NCI-H2029 treated with DMSO at 0.1 percent for 48 hours (cell line): Measurements from ENCODE around the gene STX1B.
A peak's percentile ranks its signal among the peaks of the same experiment; 100 is the strongest.

Experiments
- DNase-seq: peaks from one replicate; lab custom pipeline; 2025; lab: John Stamatoyannopoulos, UW

STX1B gene

DNA sequence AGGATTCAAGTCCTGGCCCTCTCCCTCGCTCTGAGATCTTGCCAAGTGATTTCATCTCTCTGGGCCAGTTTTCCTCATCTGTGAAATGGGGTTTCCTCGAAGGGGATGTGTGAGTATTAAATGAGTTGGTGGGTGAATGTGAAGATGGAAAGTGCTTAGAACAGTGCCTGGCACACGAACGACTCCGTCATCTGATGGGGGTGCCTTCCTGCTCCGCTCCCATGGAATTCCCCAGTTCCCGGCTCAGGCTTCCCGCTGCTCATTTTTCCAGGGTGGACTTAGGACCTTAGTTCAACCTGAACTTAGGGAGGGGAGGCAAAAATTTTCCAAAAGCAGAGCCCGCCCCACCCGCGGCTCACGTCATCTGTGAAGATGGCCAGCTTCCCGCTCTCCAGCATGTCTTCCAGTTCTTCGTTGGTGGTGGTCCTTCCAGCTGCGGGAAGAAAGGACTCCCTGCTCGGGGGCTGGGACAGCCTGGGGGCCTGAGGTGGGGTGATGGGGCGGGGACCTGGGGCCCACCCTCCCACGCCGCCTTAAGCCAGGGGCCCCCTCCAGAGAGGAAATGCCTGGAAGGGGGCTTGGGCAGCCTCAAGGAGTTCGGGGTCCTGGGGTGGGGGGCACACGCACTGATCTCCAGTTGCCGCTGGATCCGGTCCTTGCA is 14.0 kb downstream of the STX1B start:
- DNase-seq = no peak

DNA sequence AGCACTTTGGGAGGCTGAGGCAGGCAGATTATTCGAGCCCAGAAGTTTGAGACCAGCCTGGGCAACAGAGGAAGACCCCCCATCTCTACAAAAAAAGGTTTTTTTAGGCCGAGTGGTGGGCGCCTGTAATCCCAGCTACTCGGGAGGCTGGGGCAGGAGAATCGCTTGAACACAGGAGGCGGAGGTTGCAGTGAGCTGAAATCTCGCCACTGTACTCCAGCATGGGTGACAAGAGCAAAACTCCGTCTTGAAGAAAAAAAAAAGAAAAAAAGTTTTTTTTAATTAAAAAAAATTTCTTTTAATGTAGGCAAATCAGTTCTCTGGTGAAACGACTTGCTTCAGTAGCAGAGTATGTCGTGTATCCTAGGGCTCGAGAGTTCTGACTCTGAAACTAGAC is 14.5 kb downstream of the STX1B start:
- DNase-seq = no peak

DNA sequence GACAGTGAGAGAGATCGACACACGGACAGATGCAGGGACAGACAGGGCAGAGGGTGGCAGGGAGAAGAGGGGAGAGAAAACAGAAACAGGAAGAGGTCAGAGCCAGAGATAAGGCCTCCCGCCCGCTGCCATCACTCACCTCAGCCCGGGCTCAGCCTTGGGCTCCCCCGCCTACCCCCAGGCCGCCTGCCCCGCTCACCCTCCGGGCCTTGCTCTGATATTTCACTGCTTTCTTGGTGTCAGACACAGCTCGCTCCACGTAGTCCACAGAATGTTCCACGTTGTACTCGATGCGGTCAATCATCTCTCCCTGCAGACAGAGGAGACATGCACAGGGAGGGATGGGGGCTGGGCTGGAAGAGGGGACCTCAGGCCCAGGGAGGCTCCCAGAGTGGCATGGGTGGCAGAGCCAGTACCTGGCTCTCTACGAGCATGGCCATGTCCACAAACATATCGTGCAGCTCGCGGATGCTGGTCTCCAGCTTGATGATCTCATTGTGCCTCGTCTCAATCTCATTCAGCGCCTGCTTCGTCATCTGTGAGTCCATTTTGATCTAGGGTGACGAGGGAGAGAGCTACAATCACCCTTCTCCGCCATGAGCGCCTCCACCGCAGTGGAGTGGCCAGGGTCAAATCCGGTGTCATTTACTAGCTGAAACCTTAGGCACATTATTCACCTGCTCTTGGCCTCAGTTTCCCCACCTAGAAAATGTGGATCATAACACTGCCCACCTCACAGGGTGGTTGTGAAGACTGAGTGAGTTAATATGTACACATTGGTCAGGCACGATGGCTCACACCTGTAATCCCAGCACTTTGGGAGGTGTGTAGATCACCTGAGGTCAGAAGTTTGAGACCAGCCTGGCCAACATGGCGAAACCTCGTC is 17.3 kb downstream of the STX1B start:
- DNase-seq = no peak

DNA sequence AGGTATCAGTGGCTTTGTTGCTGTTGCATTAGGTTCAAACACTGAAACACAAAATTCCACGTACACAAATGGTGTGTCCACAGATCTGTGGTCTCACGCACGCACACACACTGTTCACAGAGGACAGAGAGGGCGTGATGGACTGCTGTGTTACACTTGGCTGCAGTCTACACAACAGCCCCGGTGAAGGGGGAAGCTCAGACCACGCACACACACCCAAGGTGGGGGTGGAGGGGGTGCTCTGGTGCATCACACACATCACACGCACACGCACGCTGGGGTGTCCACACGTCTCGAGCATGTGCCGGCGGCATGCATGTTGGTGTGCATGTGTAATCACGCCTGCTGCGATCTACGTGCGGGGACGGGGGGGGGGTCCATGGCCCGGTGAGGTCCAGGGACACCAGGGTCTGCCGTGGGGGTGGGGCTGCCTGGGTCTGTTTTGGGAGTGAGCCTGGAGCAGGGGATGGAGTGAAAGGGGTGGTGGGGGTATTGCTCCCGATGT is 18.1 kb downstream of the STX1B start:
- DNase-seq = no peak

- DNase-seq = no peak
Measured at GRCh38 chr16:30991052-30991451, 19.4 kb downstream of the STX1B start.

GRCh38 chr16:30990105-30990504 is 20.3 kb downstream of the STX1B start:
- DNase-seq = no peak

DNA sequence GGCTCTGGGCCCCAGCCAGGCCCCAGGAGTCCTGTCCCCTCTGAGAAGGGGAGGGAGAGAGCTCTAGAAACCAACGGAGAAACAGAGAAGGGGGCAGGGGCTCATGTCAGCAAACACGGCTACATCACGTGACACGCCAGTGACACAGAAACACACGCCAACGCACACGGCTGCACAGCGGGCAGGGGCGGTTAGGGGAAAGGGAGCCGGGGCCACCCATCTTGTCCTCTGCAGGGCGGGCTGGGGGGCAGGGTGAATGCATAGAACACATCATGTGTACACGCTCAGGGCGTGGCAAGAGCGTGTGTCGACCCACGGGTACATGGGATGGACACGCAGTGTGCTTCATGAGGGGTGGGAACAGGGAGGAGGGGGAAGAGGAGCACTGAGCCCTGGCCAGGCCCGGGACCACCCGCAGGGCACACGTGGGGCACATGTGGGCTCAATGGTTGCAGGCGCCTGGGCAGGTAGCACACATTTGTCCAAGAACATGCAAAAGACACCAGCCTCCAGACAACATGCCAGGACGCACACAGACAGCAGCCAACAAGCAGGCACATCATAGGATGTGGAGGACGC is 20.9 kb downstream of the STX1B start:
- DNase-seq = no peak

DNA sequence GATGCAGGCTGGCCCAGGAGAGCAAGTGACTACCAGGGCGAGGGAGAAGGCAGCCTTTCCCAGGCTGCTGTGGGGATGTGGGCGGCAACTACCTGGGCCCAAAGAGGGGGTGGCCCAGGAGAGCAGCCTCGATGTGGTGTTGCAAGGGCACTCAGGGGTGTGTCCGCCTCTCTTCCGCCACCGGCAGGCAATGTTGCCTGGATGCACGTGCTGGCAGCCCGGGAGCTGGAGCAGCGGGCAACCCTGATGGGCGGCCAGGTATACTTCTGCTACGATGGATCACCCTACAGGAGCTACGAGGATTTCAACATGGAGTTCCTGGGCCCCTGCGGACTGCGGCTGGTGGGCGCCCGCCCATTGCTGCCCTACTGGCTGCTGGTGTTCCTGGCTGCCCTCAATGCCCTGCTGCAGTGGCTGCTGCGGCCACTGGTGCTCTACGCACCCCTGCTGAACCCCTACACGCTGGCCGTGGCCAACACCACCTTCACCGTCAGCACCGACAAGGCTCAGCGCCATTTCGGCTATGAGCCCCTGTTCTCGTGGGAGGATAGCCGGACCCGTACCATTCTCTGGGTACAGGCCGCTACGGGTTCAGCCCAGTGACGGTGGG is 22.8 kb downstream of the STX1B start:
- no peak for DNase-seq

DNA sequence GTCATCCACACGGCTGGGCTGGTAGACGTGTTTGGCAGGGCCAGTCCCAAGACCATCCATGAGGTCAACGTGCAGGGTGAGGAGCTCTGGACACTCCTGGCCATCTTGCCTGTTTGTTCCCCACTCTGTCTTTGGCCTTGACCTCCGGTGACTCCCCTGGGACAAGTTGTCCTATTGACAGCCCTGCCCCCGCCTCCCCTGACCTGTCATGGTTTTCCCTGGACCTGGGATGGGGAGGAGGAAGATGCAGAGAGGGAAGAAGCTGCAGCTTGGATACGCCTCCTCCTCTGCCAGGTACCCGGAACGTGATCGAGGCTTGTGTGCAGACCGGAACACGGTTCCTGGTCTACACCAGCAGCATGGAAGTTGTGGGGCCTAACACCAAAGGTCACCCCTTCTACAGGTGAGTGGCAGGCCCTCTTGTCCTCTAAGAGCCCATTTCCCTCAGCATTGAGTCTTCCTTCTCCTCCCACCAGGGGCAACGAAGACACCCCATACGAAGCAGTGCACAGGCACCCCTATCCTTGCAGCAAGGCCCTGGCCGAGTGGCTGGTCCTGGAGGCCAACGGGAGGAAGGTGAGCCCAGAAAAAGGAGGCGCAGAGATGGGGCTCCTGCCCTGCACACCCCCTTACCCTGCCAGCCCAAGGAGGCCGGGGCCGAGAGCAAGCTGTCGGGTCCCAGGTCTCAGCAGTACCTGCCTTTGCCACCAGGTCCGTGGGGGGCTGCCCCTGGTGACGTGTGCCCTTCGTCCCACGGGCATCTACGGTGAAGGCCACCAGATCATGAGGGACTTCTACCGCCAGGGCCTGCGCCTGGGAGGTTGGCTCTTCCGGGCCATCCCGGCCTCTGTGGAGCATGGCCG is 24.1 kb downstream of the STX1B start:
- no peak for DNase-seq

DNA sequence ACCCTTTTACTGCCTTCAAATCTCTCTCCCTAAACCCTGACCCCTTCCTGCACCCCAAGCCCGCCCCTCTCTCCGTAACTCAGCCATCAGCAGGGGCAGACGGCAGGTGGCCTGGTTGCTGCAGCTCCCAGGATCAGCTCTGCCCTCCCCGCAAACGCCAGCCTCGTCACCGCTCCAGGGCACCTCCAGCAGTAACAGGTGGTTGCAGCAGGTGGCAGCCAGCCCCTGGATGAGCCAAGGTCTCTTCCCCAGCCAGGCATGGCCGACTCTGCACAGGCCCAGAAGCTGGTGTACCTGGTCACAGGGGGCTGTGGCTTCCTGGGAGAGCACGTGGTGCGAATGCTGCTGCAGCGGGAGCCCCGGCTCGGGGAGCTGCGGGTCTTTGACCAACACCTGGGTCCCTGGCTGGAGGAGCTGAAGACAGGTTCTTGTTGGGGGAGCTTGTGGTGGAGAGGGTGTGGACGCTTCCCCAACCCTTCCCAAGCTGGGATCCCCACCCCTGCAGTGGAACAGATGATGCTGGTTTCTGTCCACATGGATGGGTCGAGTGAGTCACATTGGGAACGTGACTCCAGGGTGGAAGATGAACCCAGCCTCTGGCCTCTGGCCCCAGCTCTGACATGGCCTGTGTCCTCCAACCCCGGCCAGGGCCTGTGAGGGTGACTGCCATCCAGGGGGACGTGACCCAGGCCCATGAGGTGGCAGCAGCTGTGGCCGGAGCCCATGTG is 24.9 kb downstream of the STX1B start:
- DNase-seq = peak; percentile 19

DNA sequence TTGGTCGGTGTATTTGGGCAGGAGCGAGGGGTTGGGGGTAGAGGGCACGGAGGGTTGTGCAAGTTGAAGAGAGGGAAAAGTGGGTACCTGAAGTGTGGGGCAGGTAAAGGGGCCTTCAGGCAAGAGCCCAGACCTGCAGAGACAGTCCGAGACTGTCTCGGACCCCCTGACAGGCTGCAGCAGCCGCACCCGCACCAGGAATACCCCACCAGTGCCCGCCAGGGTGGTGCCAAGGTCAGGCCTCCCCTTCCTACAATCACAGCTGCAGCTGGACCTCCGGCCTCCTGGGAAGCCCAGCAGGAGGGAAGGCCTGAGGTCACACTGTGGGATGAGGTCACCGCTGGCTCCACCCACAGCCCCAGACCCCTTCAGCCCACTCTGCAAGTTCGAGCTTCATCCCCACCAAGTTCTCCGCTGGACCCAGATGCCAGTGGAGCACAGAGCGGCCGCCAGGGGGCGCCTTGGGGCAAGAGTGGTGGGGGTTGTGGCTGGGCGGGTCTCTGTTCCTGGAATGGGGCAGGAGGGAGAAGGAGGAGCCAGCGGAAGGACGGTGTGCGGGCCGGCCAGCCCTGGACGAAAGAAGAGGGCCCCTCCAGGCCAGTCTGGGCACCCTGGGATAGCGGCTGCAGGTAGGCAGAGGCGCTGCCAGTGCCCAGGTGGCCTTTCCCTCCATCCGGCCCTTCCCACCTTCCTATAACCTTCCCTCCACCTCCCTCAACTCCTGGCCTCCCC is 25.6 kb downstream of the STX1B start, which contains the start of gene HSD3B7:
TSS of gene HSD3B7 (plus strand) at position 539 of the 732 bp plus-strand sequence. CDS start 452 bp downstream, outside the sequence.
- peak; percentile 38 for DNase-seq

DNA sequence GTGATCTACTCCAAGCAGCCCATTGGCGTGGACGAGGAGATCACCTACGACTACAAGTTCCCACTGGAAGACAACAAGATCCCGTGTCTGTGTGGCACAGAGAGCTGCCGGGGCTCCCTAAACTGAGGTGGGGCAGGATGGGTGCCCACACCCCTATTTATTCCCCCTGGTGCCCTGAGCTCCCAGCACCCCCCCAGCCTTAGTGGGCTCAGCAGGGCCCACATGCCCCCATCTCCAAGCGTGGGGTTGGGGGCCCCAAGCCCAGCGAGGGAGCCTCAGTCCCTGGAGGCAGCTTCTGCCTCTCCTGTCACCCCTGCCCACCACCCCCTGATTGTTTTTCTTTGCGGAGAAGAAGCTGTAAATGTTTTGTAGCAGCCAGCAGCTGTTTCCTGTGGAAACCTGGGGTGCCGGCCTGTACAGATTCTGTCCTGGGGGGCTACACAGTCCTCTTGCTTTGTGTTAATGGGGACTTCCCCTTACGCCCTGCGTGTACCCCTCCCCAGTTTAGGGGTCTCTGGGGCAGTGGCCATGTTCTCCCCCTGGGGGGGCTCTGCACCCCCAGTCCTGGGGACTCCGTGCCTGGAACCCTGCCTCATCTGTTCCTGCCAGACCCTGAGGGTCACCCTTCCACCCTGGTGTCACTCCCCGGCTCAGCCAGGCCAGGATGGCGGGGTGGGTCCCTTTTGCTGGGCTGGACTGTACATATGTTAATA is 26.4 kb downstream of the STX1B start:
- DNase-seq = no peak

- no peak for DNase-seq
Measured at GRCh38 chr16:30983289-30983889, 27.0 kb downstream of the STX1B start.

GRCh38 chr16:30982548-30983288 is 27.7 kb downstream of the STX1B start:
- DNase-seq = no peak

- no peak for DNase-seq
Measured at GRCh38 chr16:30980959-30981358, 29.5 kb downstream of the STX1B start.

GRCh38 chr16:30980434-30980833 is 30.0 kb downstream of the STX1B start:
- no peak for DNase-seq

DNA sequence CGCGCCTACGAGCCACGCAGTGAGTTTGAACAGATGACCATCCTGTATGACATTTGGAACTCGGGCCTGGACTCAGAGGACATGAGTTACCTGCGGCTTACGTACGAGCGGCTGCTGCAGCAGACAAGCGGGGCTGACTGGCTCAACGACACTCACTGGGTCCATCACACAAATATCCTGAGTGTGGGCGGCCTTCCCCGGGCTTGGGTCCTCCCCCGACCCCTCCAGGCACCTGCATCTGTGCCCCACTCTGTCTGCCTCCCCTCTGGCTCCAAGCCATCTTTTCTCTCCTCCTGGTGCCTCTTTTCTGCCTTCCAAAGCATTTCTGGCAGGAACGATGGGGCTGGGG is 30.4 kb downstream of the STX1B start:
- DNase-seq = no peak
